HCT116 (cell line): Measurements from ENCODE around the gene POLD1. TPM values are rescaled to one million over a fixed set of nuclear protein-coding genes. Genes with fewer than 3 reads are reported as not detected.

Experiments used
- ATAC-seq: fragments of 200-7000 bp; cut with Tn5 transposase; 2 replicates; pipeline ENCODE4 v1.9.1; 2020; ENCODE audit warnings: mild to moderate bottlenecking, moderate library complexity
- BruUV-seq: library from RNA; stranded (reverse); fragments of 400-500 nt; replicated peaks from 2 replicates; lab custom pipeline; 2021; lab: Mats Ljungman, UMichigan
- CTCF ChIA-PET: fragments of 300-600 bp; sonication (Branson Sonifier 250); formaldehyde crosslinking; loops from one replicate; lab custom pipeline; 2021; ENCODE audit warnings: antibody characterized with exemption; lab: Charles Lee
- POLR2A ChIA-PET: fragments of 300-600, 350-600 bp; sonication (Branson Sonifier 250); formaldehyde crosslinking; loops from one replicate; lab custom pipeline; 2021; ENCODE audit warnings: antibody characterized with exemption; lab: Charles Lee
- RAD21 ChIA-PET, 2 experiments: fragments of 300-600 bp; sonication (Branson Sonifier 250); formaldehyde crosslinking; loops; one replicate each; lab custom pipeline; 2023; ENCODE audit warnings: low total read pairs in 2 of 2; ENCODE audit not compliant: uncharacterized antibody in 2 of 2, unreplicated experiment in 2 of 2, low non-redundant PET in 1 of 2; lab: Charles Lee
- DNase-seq: peaks from one replicate; pipeline ENCODE4 v3.0.0-alpha.2; 2010; ENCODE audit warnings: low read depth, low spot score
- H2AFZ ChIP-seq: fragments of 200-600 bp; shearing (Covaris generic), sonication (generic); 2 replicates; pipeline ENCODE4 v1.6.1; 2017; ENCODE audit warnings: low read depth, mixed run types, mixed read lengths, antibody characterized with exemption, low read length; ENCODE audit not compliant: poor library complexity, severe bottlenecking
- H3K27ac ChIP-seq: 2 replicates; pipeline ENCODE4 v1.5.1; 2012; ENCODE audit warnings: low read depth, low read length
- H3K27me3 ChIP-seq: fragments of 200-600 bp; sonication (generic); 2 replicates; pipeline ENCODE4 v1.6.1; 2016; ENCODE audit warnings: mixed run types, low read length, mixed read lengths; ENCODE audit not compliant: insufficient read depth
- H3K36me3 ChIP-seq, 2 experiments: fragments of 200-500 bp in 1 of 2; fragments of 200-600 bp in 1 of 2; sonication (Bioruptor generic) in 1 of 2; sonication (generic) in 1 of 2; 2 replicates each; pipeline versions ENCODE4 v1.5.1 to v1.6.1; 2014 to 2016; ENCODE audit warnings: low read length in 2 of 2, inconsistent platforms in 1 of 2, mixed read lengths in 1 of 2, mixed run types in 1 of 2; ENCODE audit not compliant: insufficient read depth in 2 of 2, control insufficient read depth in 1 of 2
- H3K4me1 ChIP-seq, 2 experiments: fragments of 200-600 bp in 1 of 2; sonication (generic) in 1 of 2; 2 replicates each; pipeline versions ENCODE4 v1.5.1 to v1.6.1; 2012 to 2017; ENCODE audit warnings: low read length in 2 of 2, inconsistent platforms in 1 of 2, mild to moderate bottlenecking in 1 of 2, mixed read lengths in 1 of 2, mixed run types in 1 of 2, moderate library complexity in 1 of 2; ENCODE audit not compliant: insufficient read depth in 2 of 2, control insufficient read depth in 1 of 2
- H3K4me2 ChIP-seq: fragments of 200-600 bp; sonication (generic); 2 replicates; pipeline ENCODE4 v1.6.1; 2017; ENCODE audit warnings: mixed run types, low read length, mixed read lengths
- H3K4me3 ChIP-seq, 2 experiments: fragments of 200-600 bp in 1 of 2; sonication (generic) in 1 of 2; replicated peaks in 1 of 2; 2 replicates each; pipeline ENCODE4 v1.5.1; 2011 to 2016; ENCODE audit warnings: low read length in 2 of 2, control low read depth in 1 of 2, low read depth in 1 of 2, mild to moderate bottlenecking in 1 of 2, mixed read lengths in 1 of 2, mixed run types in 1 of 2
- H3K79me2 ChIP-seq: fragments of 200-600 bp; sonication (generic); 2 replicates; pipeline ENCODE4 v1.6.1; 2017; ENCODE audit warnings: mild to moderate bottlenecking, mixed run types, low read length, moderate library complexity, mixed read lengths; ENCODE audit not compliant: insufficient read depth
- H3K9ac ChIP-seq: fragments of 200-600 bp; sonication (generic); 2 replicates; pipeline ENCODE4 v1.6.1; 2016; ENCODE audit warnings: low read length, mixed read lengths
- H3K9me2 ChIP-seq: fragments of 200-600 bp; sonication (generic), shearing (Covaris generic); 2 replicates; pipeline ENCODE4 v1.6.1; 2017; ENCODE audit warnings: mixed run types, mild to moderate bottlenecking, moderate library complexity; ENCODE audit not compliant: insufficient read depth
- H3K9me3 ChIP-seq, 2 experiments: fragments of 200-500 bp in 1 of 2; fragments of 200-600 bp in 1 of 2; sonication (Bioruptor generic) in 1 of 2; sonication (generic) in 1 of 2; 2 replicates each; pipeline ENCODE4 v1.6.1; 2014 to 2017; ENCODE audit warnings: low read length in 2 of 2, mixed read lengths in 2 of 2, inconsistent platforms in 1 of 2, low read depth in 1 of 2, mild to moderate bottlenecking in 1 of 2, mixed run types in 1 of 2, moderate library complexity in 1 of 2; ENCODE audit not compliant: control insufficient read depth in 1 of 2, insufficient read depth in 1 of 2
- H4K20me1 ChIP-seq: fragments of 200-600 bp; sonication (generic), shearing (Covaris generic); 2 replicates; pipeline ENCODE4 v1.6.1; 2017; ENCODE audit warnings: mixed run types, mild to moderate bottlenecking, moderate library complexity; ENCODE audit not compliant: insufficient read depth
- CBX3 ChIP-seq: IDR thresholded peaks from 2 replicates; pipeline ENCODE4 v1.6.1; 2012; ENCODE audit warnings: low read depth
- CEBPB ChIP-seq: IDR thresholded peaks from 2 replicates; pipeline ENCODE4 v1.6.1; 2012; ENCODE audit warnings: low read depth
- EGR1 ChIP-seq: IDR thresholded peaks from 2 replicates; pipeline ENCODE4 v1.6.1; 2012; ENCODE audit warnings: low read depth
- EZH2 ChIP-seq: fragments of 200-600 bp; sonication (generic); IDR thresholded peaks from 2 replicates; pipeline ENCODE4 v1.6.1; 2017; ENCODE audit warnings: antibody characterized with exemption, mixed run types
- FOSL1 ChIP-seq: IDR thresholded peaks from 2 replicates; pipeline ENCODE4 v1.6.1; 2012; ENCODE audit warnings: low read depth
- JUND ChIP-seq: IDR thresholded peaks from 2 replicates; pipeline ENCODE4 v1.6.1; 2012
- POLR2A ChIP-seq: IDR thresholded peaks from 2 replicates; pipeline ENCODE4 v1.7.0; 2011; ENCODE audit warnings: borderline replicate concordance; ENCODE audit not compliant: insufficient read depth, insufficient read length; ENCODE audit errors: extremely low read depth
- POLR2AphosphoS5 ChIP-seq: IDR thresholded peaks from 2 replicates; pipeline ENCODE4 v1.6.1; 2011; ENCODE audit warnings: mild to moderate bottlenecking, low read depth, low read length, moderate library complexity
- RAD21 ChIP-seq: IDR thresholded peaks from 2 replicates; pipeline ENCODE4 v1.6.1; 2012; ENCODE audit warnings: low read depth, mild to moderate bottlenecking
- SRF ChIP-seq: IDR thresholded peaks from 2 replicates; pipeline ENCODE4 v1.6.1; 2012; ENCODE audit warnings: low read depth
- YY1 ChIP-seq: IDR thresholded peaks from 2 replicates; pipeline ENCODE4 v1.6.1; 2011; ENCODE audit warnings: low read length, low read depth, moderate library complexity, mild to moderate bottlenecking; ENCODE audit not compliant: insufficient replicate concordance; ENCODE audit errors: extremely low read depth
- intact Hi-C: fragments of 100-400 bp; cut with micrococcal nuclease; formaldehyde crosslinking; loops from 2 replicates; pipeline ENCODE4 v1.10.0; 2022
- total RNA-seq: library from RNA; stranded (reverse); gene quantifications from one replicate; pipeline ENCODE4 v1.2.1, GENCODE V29; 2021; ENCODE audit not compliant: unreplicated experiment
- TF ChIP-seq, protein P1 (sequence below): IDR thresholded peaks from 2 replicates; pipeline ENCODE4 v1.6.1; 2012; ENCODE audit warnings: low read depth
- TF ChIP-seq, protein P2 (sequence below): IDR thresholded peaks from 2 replicates; pipeline ENCODE4 v1.6.1; 2012
- TF ChIP-seq, protein P3 (sequence below): IDR thresholded peaks from 2 replicates; pipeline ENCODE4 v1.6.1; 2012
- TF ChIP-seq, protein P4 (sequence below), 3 experiments: fragments of 200-600 bp in 1 of 3; sonication (generic) in 1 of 3; IDR thresholded peaks in 2 of 3; conservative IDR thresholded peaks in 1 of 3; 2 replicates each; pipeline ENCODE4 v1.5.1; 2012 to 2017; ENCODE audit warnings: low read depth in 2 of 3, low read length in 2 of 3, antibody characterized with exemption in 1 of 3, borderline replicate concordance in 1 of 3, control low read depth in 1 of 3, mild to moderate bottlenecking in 1 of 3, mixed read lengths in 1 of 3, mixed run types in 1 of 3, moderate library complexity in 1 of 3; ENCODE audit not compliant: insufficient read depth in 1 of 3
- TF ChIP-seq, protein P5 (sequence below): IDR thresholded peaks from 2 replicates; pipeline ENCODE4 v1.6.1; 2011; ENCODE audit warnings: mild to moderate bottlenecking, low read length, moderate library complexity; ENCODE audit not compliant: insufficient replicate concordance; ENCODE audit errors: extremely low read depth

Gene POLD1
- total RNA-seq, 1 experiment from 2014 or later, result 122 TPM

DNA sequence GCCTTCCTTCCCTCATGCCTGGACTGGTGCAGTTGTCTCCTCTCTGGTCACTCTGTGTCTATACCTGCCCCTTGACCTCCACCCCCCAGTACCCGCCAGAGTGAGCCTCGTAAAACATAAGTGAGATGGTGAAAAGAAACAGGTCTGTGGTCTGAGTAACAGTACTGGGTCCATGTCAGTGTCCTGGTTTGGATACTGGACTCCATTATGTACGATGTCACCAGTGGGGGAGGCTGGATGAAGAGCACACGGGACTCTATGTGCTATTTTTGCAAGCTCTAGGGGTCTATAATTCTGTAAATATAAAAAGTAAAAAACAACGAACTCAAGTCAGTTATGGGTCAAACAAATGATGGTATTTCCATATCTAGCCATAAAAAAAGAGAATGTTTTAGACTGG lies 62.9 kb downstream of the POLD1 start:
- DNase-seq, result no peak
- TF ChIP-seq SRF, result no peak
- TF ChIP-seq, protein P1, sequence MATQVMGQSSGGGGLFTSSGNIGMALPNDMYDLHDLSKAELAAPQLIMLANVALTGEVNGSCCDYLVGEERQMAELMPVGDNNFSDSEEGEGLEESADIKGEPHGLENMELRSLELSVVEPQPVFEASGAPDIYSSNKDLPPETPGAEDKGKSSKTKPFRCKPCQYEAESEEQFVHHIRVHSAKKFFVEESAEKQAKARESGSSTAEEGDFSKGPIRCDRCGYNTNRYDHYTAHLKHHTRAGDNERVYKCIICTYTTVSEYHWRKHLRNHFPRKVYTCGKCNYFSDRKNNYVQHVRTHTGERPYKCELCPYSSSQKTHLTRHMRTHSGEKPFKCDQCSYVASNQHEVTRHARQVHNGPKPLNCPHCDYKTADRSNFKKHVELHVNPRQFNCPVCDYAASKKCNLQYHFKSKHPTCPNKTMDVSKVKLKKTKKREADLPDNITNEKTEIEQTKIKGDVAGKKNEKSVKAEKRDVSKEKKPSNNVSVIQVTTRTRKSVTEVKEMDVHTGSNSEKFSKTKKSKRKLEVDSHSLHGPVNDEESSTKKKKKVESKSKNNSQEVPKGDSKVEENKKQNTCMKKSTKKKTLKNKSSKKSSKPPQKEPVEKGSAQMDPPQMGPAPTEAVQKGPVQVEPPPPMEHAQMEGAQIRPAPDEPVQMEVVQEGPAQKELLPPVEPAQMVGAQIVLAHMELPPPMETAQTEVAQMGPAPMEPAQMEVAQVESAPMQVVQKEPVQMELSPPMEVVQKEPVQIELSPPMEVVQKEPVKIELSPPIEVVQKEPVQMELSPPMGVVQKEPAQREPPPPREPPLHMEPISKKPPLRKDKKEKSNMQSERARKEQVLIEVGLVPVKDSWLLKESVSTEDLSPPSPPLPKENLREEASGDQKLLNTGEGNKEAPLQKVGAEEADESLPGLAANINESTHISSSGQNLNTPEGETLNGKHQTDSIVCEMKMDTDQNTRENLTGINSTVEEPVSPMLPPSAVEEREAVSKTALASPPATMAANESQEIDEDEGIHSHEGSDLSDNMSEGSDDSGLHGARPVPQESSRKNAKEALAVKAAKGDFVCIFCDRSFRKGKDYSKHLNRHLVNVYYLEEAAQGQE, result no peak
- no peak for TF ChIP-seq POLR2AphosphoS5
- no peak for TF ChIP-seq YY1
- no peak for TF ChIP-seq FOSL1
- TF ChIP-seq, protein P2, sequence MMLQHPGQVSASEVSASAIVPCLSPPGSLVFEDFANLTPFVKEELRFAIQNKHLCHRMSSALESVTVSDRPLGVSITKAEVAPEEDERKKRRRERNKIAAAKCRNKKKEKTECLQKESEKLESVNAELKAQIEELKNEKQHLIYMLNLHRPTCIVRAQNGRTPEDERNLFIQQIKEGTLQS, result no peak
- TF ChIP-seq EGR1, result no peak
- TF ChIP-seq, protein P3, sequence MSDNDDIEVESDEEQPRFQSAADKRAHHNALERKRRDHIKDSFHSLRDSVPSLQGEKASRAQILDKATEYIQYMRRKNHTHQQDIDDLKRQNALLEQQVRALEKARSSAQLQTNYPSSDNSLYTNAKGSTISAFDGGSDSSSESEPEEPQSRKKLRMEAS, result no peak
- TF ChIP-seq JUND, result no peak
- TF ChIP-seq, protein P4, sequence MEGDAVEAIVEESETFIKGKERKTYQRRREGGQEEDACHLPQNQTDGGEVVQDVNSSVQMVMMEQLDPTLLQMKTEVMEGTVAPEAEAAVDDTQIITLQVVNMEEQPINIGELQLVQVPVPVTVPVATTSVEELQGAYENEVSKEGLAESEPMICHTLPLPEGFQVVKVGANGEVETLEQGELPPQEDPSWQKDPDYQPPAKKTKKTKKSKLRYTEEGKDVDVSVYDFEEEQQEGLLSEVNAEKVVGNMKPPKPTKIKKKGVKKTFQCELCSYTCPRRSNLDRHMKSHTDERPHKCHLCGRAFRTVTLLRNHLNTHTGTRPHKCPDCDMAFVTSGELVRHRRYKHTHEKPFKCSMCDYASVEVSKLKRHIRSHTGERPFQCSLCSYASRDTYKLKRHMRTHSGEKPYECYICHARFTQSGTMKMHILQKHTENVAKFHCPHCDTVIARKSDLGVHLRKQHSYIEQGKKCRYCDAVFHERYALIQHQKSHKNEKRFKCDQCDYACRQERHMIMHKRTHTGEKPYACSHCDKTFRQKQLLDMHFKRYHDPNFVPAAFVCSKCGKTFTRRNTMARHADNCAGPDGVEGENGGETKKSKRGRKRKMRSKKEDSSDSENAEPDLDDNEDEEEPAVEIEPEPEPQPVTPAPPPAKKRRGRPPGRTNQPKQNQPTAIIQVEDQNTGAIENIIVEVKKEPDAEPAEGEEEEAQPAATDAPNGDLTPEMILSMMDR (IDR thresholded peaks at IDR 0.05 in 2 of 3, conservative IDR thresholded peaks at IDR 0.05 in 1 of 3; ENCODE audit: borderline replicate concordance in 1 of 3, insufficient read depth in 1 of 3, low read depth in 2 of 3, low read length in 2 of 3), result no peak
- TF ChIP-seq EZH2, result no peak
- TF ChIP-seq, protein P5, sequence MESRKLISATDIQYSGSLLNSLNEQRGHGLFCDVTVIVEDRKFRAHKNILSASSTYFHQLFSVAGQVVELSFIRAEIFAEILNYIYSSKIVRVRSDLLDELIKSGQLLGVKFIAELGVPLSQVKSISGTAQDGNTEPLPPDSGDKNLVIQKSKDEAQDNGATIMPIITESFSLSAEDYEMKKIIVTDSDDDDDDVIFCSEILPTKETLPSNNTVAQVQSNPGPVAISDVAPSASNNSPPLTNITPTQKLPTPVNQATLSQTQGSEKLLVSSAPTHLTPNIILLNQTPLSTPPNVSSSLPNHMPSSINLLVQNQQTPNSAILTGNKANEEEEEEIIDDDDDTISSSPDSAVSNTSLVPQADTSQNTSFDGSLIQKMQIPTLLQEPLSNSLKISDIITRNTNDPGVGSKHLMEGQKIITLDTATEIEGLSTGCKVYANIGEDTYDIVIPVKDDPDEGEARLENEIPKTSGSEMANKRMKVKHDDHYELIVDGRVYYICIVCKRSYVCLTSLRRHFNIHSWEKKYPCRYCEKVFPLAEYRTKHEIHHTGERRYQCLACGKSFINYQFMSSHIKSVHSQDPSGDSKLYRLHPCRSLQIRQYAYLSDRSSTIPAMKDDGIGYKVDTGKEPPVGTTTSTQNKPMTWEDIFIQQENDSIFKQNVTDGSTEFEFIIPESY, result no peak
- no peak for TF ChIP-seq CBX3
- no peak for TF ChIP-seq CEBPB
- TF ChIP-seq POLR2A, result no peak
- no peak for TF ChIP-seq RAD21

More for the DNA sequence above, 62.9 kb downstream of the POLD1 start:
- intact Hi-C loops, result no loop called here
- ChIA-PET RAD21 (no interaction called here), CTCF (no interaction called here), POLR2A (no interaction called here)
- H3K9me2 ChIP-seq, result no peaks in the 10 kb centered on the region
- no peaks in the 10 kb centered on the region for H3K79me2 ChIP-seq
- H3K9ac ChIP-seq, result no peak overlapping the region
- no peaks in the 10 kb centered on the region; a peak in 1 of 4 replicates for H3K9me3 ChIP-seq
- H3K27me3 ChIP-seq, result no peaks in the 10 kb centered on the region
- no peaks in the 10 kb centered on the region for H3K36me3 ChIP-seq
- H3K4me1 ChIP-seq, result no peaks in the 10 kb centered on the region
- H3K4me3 ChIP-seq, result no peak overlapping the region
- no peaks in the 10 kb centered on the region for H4K20me1 ChIP-seq
- no peak overlapping the region for H2AFZ ChIP-seq
- H3K27ac ChIP-seq, result no peak overlapping the region
- ATAC-seq, result no peak
- H3K4me2 ChIP-seq, result no peak overlapping the region
- no TSS peak for BruUV-seq
